HUES48 (cell line): ENCODE results near the gene ZNF836.
"Not testable (repeated sequence)": the region's sequence is repeated elsewhere in the genome, so short reads cannot be mapped to it uniquely, and the experiment has no call there.

Experiments
- H3K27ac ChIP-seq: one replicate; pipeline ENCODE4 v1.7.0; 2013; ENCODE audit warnings: low read depth, low read length, inconsistent platforms
- H3K27me3 ChIP-seq: 2 replicates; pipeline ENCODE4 v1.6.1; 2013; ENCODE audit warnings: mild to moderate bottlenecking, low read length; ENCODE audit not compliant: control insufficient read depth, insufficient read depth
- H3K36me3 ChIP-seq: 2 replicates; pipeline ENCODE4 v1.6.1; 2013; ENCODE audit warnings: low read length; ENCODE audit not compliant: control insufficient read depth, insufficient read depth
- H3K4me1 ChIP-seq: 2 replicates; pipeline ENCODE4 v1.6.1; 2013; ENCODE audit warnings: mild to moderate bottlenecking, low read length; ENCODE audit not compliant: control insufficient read depth, insufficient read depth
- H3K4me3 ChIP-seq: 2 replicates; pipeline ENCODE4 v1.5.1; 2013; ENCODE audit warnings: mild to moderate bottlenecking, low read depth, low read length
- H3K9ac ChIP-seq: 2 replicates; pipeline ENCODE4 v1.6.1; 2013; ENCODE audit warnings: mild to moderate bottlenecking, low read depth, low read length, moderate library complexity
- H3K9me3 ChIP-seq: 2 replicates; pipeline ENCODE4 v1.6.1; 2013; ENCODE audit warnings: low read length; ENCODE audit not compliant: control insufficient read depth, insufficient read depth

The ZNF836 gene

GRCh38 chr19:52200755-52201391, 29.5 kb upstream of the ZNF836 start:
- not testable (repeated sequence) for H3K27ac ChIP-seq, H3K4me1 ChIP-seq, H3K9ac ChIP-seq, H3K4me3 ChIP-seq, H3K27me3 ChIP-seq, H3K9me3 ChIP-seq
- peaks cover 94% of the 10 kb centered on the region for H3K36me3 ChIP-seq

- H3K36me3 ChIP-seq: peaks cover 94% of the 10 kb centered on the region
- no peak overlapping the region for H3K27ac ChIP-seq
- no peaks in the 10 kb centered on the region for H3K27me3 ChIP-seq
- H3K9me3 ChIP-seq: no peaks in the 10 kb centered on the region
- H3K4me1 ChIP-seq: no peaks in the 10 kb centered on the region
- no peak overlapping the region for H3K4me3 ChIP-seq
- H3K9ac ChIP-seq: no peak overlapping the region
Measured at GRCh38 chr19:52200044-52200443, 28.6 kb upstream of the ZNF836 start.

GRCh38 chr19:52198678-52199077, 27.3 kb upstream of the ZNF836 start:
- Histone ChIP-seq H3K36me3 (peaks cover 88% of the 10 kb centered on the region), H3K27me3 (no peaks in the 10 kb centered on the region), H3K4me3 (no peak overlapping the region), H3K9me3 (no peaks in the 10 kb centered on the region), H3K4me1 (no peaks in the 10 kb centered on the region), H3K27ac (no peak overlapping the region), H3K9ac (no peak overlapping the region)

GRCh38 chr19:52197964-52198363, 26.5 kb upstream of the ZNF836 start:
- Histone ChIP-seq H3K27me3 (no peaks in the 10 kb centered on the region), H3K9me3 (no peaks in the 10 kb centered on the region), H3K4me3 (no peak overlapping the region), H3K27ac (no peak overlapping the region), H3K4me1 (no peaks in the 10 kb centered on the region), H3K36me3 (peaks cover 85% of the 10 kb centered on the region), H3K9ac (no peak overlapping the region)

GRCh38 chr19:52196256-52196967, 25.0 kb upstream of the ZNF836 start:
- H3K9me3 ChIP-seq: no peaks in the 10 kb centered on the region
- H3K4me3 ChIP-seq: no peak overlapping the region
- H3K27ac ChIP-seq: no peak overlapping the region
- no peak overlapping the region for H3K9ac ChIP-seq
- peaks cover 6% of the 10 kb centered on the region for H3K4me1 ChIP-seq
- no peaks in the 10 kb centered on the region for H3K27me3 ChIP-seq
- peaks cover 78% of the 10 kb centered on the region for H3K36me3 ChIP-seq

- Histone ChIP-seq H3K27ac (no peak overlapping the region), H3K9ac (no peak overlapping the region), H3K36me3 (peaks cover 39% of the 10 kb centered on the region), H3K4me3 (peak overlapping the region; percentile 87), H3K9me3 (no peaks in the 10 kb centered on the region), H3K4me1 (peaks cover 17% of the 10 kb centered on the region), H3K27me3 (no peaks in the 10 kb centered on the region)
Measured at GRCh38 chr19:52191951-52192350, 20.5 kb upstream of the ZNF836 start.

GRCh38 chr19:52191389-52191788, 20.0 kb upstream of the ZNF836 start:
- Histone ChIP-seq H3K36me3 (peaks cover 33% of the 10 kb centered on the region), H3K9ac (peak overlapping the region; percentile 92), H3K9me3 (no peaks in the 10 kb centered on the region), H3K27ac (no peak overlapping the region), H3K4me3 (peak overlapping the region; percentile 87), H3K4me1 (peaks cover 17% of the 10 kb centered on the region), H3K27me3 (no peaks in the 10 kb centered on the region)

- H3K36me3 ChIP-seq: peaks cover 26% of the 10 kb centered on the region
- peak overlapping the region; percentile 93 for H3K27ac ChIP-seq
- H3K4me3 ChIP-seq: peak overlapping the region; percentile 87
- H3K9me3 ChIP-seq: no peaks in the 10 kb centered on the region
- H3K9ac ChIP-seq: peak overlapping the region; percentile 92
- H3K27me3 ChIP-seq: no peaks in the 10 kb centered on the region
- H3K4me1 ChIP-seq: peaks cover 17% of the 10 kb centered on the region
Measured at GRCh38 chr19:52190487-52191293, 19.3 kb upstream of the ZNF836 start.

GRCh38 chr19:52189735-52190486, 18.5 kb upstream of the ZNF836 start, which contains the start of gene PPP2R1A:
Gene PPP2R1A, plus strand, starts transcription at chr19:52190052. Its CDS starts 45 bp downstream, at chr19:52190097.
- Histone ChIP-seq H3K36me3 (peaks cover 19% of the 10 kb centered on the region), H3K27me3 (no peaks in the 10 kb centered on the region), H3K4me3 (peak within 1 kb of the TSS; percentile 87), H3K4me1 (peaks cover 17% of the 10 kb centered on the region), H3K9ac (peak within 1 kb of the TSS; percentile 92), H3K9me3 (no peaks in the 10 kb centered on the region), H3K27ac (peak within 1 kb of the TSS; percentile 93)

- H3K9me3 ChIP-seq: no peaks in the 10 kb centered on the region
- H3K36me3 ChIP-seq: peaks cover 13% of the 10 kb centered on the region
- peak overlapping the region; percentile 57 for H3K4me3 ChIP-seq
- H3K4me1 ChIP-seq: peaks cover 17% of the 10 kb centered on the region
- peak overlapping the region; percentile 90 for H3K27ac ChIP-seq
- H3K9ac ChIP-seq: peak overlapping the region; percentile 32
- H3K27me3 ChIP-seq: no peaks in the 10 kb centered on the region
Measured at GRCh38 chr19:52188822-52189734, 17.7 kb upstream of the ZNF836 start.
